CD8-positive, alpha-beta memory T cell (primary cell): ENCODE data around the gene IFI27. TPM values are rescaled to one million over a fixed set of nuclear protein-coding genes. Genes with fewer than 3 reads are reported as not detected.

Source experiments
- CTCF ChIA-PET: fragments of 350-600 bp; sonication (Branson Sonifier 250); formaldehyde crosslinking; loops from one replicate; lab custom pipeline; 2021; ENCODE audit warnings: antibody characterized with exemption; lab: Charles Lee
- POLR2A ChIA-PET: fragments of 350-600 bp; sonication (Branson Sonifier 250); formaldehyde crosslinking; loops from one replicate; lab custom pipeline; 2021; ENCODE audit warnings: antibody characterized with exemption; lab: Charles Lee
- DNase-seq, 5 donors: peaks; one replicate each; pipeline versions ENCODE4 v3.0.0 to v3.0.0-alpha.2; 2020 to 2022; ENCODE audit warnings: mixed read lengths in 1 of 5
- H3K27ac ChIP-seq: one replicate; pipeline ENCODE4 v1.7.0; 2013; ENCODE audit warnings: low read depth, mild to moderate bottlenecking, low read length, moderate library complexity
- H3K27me3 ChIP-seq: 2 replicates; pipeline ENCODE4 v1.7.0; 2013; ENCODE audit warnings: low read length, mild to moderate bottlenecking; ENCODE audit not compliant: insufficient read depth, poor library complexity, severe bottlenecking
- H3K36me3 ChIP-seq: 2 replicates; pipeline ENCODE4 v1.7.0; 2013; ENCODE audit warnings: mild to moderate bottlenecking, low read length, moderate library complexity; ENCODE audit not compliant: insufficient read depth
- H3K4me1 ChIP-seq: 2 replicates; pipeline ENCODE4 v1.7.0; 2013; ENCODE audit warnings: mild to moderate bottlenecking, low read length, moderate library complexity; ENCODE audit not compliant: insufficient read depth
- H3K4me3 ChIP-seq: 2 replicates; pipeline ENCODE4 v1.7.0; 2013; ENCODE audit warnings: mild to moderate bottlenecking, low read length
- H3K9me3 ChIP-seq: 2 replicates; pipeline ENCODE4 v1.7.0; 2013; ENCODE audit warnings: mild to moderate bottlenecking, low read length
- H3K27ac Mint-ChIP-seq, 8 donors: one replicate each; pipeline ENCODE4 v1.8.0; 2020 to 2021; ENCODE audit warnings: mixed read lengths in 8 of 8, mild to moderate bottlenecking in 6 of 8, inconsistent platforms in 3 of 8, moderate library complexity in 3 of 8
- H3K27me3 Mint-ChIP-seq, 2 donors: one replicate each; pipeline ENCODE4 v1.8.0; 2020 to 2021; ENCODE audit warnings: mixed read lengths in 2 of 2, mild to moderate bottlenecking in 1 of 2, moderate library complexity in 1 of 2
- H3K36me3 Mint-ChIP-seq, 3 donors: one replicate each; pipeline ENCODE4 v1.8.0; 2020 to 2021; ENCODE audit warnings: mixed read lengths in 3 of 3, inconsistent platforms in 1 of 3, mild to moderate bottlenecking in 1 of 3
- H3K4me1 Mint-ChIP-seq, 3 donors: one replicate each; pipeline ENCODE4 v1.8.0; 2020 to 2021; ENCODE audit warnings: mixed read lengths in 3 of 3, inconsistent platforms in 1 of 3, mild to moderate bottlenecking in 1 of 3
- H3K4me3 Mint-ChIP-seq, 7 donors: one replicate each; pipeline ENCODE4 v1.8.0; 2020 to 2021; ENCODE audit warnings: mixed read lengths in 7 of 7, mild to moderate bottlenecking in 6 of 7, moderate library complexity in 4 of 7, inconsistent platforms in 2 of 7
- H3K9me3 Mint-ChIP-seq, 5 donors: one replicate each; pipeline ENCODE4 v1.8.0; 2020 to 2022; ENCODE audit warnings: mixed read lengths in 5 of 5, mild to moderate bottlenecking in 3 of 5, moderate library complexity in 2 of 5, inconsistent platforms in 1 of 5
- polyA plus RNA-seq: library from polyadenylated mRNA; unstranded; fragments of 300-500 nt; fragmentation: Illumina TruSeq; gene quantifications from one replicate; pipeline ENCODE4 v1.2.3, GENCODE V29; 2021
- total RNA-seq, 2 experiments: library from RNA; stranded (reverse); gene quantifications; one replicate each; pipeline ENCODE4 v1.2.3, GENCODE V29; 2021

The IFI27 gene
- total and polyA plus RNA-seq, 3 experiments from 2014 or later, result 1.3 to 5.5 (median 1.3) TPM

DNA sequence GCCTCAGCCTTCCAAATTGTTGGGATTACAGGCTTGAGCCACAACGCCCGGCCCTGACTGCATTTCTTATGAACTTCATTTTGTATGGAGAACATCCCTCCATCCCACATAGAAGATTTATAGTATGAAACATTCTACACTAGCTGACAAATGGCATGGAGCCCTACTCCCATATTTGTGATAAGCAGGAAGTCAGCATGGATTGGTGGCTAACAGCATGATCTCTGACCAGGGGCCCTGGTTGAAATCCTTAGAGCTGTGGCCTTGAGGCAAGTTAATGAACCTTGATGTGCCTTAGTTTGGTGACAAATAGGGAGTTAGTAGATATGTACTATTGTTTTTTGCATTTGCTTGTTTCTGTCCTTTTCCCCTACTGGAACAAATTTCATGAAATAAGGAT lies 17.1 kb upstream of the IFI27 start:
- Histone ChIP-seq H3K4me1 (no peaks in the 10 kb centered on the region), H3K27me3 (no peaks in the 10 kb centered on the region), H3K27ac (no peak overlapping the region), H3K36me3 (no peaks in the 10 kb centered on the region), H3K4me3 (no peak overlapping the region), H3K9me3 (no peaks in the 10 kb centered on the region)
- H3K4me1 Mint-ChIP-seq, result no peaks in the 10 kb centered on the region
- H3K27me3 Mint-ChIP-seq, result no peaks in the 10 kb centered on the region
- no peak overlapping the region for H3K27ac Mint-ChIP-seq
- H3K9me3 Mint-ChIP-seq, result no peaks in the 10 kb centered on the region
- ChIA-PET CTCF (no interaction called here), POLR2A (no interaction called here)
- H3K4me3 Mint-ChIP-seq, result no peak overlapping the region
- H3K36me3 Mint-ChIP-seq, result no peaks in the 10 kb centered on the region
- no peak for DNase-seq

DNA sequence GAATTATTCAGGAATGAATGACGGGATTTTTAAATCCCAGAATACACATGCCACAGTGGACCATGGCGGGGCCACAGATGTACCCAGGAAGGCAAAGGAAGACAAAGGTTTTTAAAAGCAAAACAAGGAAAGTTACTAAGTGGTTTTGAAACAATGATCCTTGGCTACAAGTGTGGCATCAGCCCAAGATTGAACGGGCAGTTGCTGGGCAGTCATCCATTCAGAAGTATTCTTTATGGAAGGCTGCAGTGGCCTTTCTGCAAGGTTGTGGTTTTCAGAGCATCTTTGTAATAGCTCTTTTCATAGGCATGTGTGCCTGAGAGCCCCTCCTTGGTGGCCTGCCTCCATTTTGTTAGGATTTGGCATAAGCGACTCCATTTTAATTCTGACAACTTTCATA lies 13.4 kb upstream of the IFI27 start:
- no peak for DNase-seq
- H3K9me3 ChIP-seq, result no peaks in the 10 kb centered on the region
- no peak overlapping the region for H3K4me3 ChIP-seq
- Mint-ChIP-seq H3K36me3 (peaks cover 0 to 2% (median 0%) of the 10 kb centered on the region in 3 donors), H3K4me3 (no peak overlapping the region), H3K27ac (no peak overlapping the region), H3K27me3 (no peaks in the 10 kb centered on the region), H3K9me3 (no peaks in the 10 kb centered on the region), H3K4me1 (no peaks in the 10 kb centered on the region)
- no peaks in the 10 kb centered on the region for H3K27me3 ChIP-seq
- no peaks in the 10 kb centered on the region for H3K4me1 ChIP-seq
- H3K36me3 ChIP-seq, result no peaks in the 10 kb centered on the region
- no peak overlapping the region for H3K27ac ChIP-seq
- ChIA-PET CTCF (no interaction called here), POLR2A (no interaction called here)

DNA sequence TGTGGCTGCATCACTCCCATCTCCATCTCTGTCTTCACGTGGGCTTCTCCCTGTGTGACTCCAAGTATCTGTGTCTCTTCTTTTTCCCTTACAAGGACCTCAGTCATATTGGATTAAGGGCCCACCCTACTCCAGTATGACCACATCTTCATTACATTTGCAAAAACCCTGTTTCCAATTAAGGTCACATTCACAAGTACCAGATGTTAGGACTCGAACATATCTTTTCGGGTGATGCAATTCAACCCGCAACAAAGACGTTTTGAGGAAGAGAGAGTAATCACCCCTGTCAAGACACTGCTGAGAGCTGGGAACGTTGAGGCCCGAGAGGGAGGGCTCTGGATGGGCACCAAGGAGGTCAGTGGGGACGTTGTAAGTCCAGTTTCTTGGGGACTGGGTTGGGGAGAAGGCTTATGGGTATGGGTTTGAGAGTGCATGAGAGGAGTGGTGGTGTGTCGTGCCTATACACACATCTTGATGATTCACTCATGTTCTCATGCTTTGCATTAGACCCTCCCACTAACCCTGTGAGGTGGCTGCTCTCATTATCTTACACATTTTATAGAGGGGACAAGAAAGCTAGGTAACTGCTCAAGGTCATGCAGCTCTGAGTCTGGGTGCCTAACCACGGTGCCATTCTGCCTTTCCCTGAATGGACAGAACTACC lies 12.1 kb upstream of the IFI27 start:
- Mint-ChIP-seq H3K36me3 (peaks cover 0 to 2% (median 0%) of the 10 kb centered on the region in 3 donors), H3K9me3 (no peaks in the 10 kb centered on the region), H3K4me1 (no peaks in the 10 kb centered on the region), H3K27ac (no peak overlapping the region), H3K27me3 (no peaks in the 10 kb centered on the region), H3K4me3 (no peak overlapping the region)
- H3K4me1 ChIP-seq, result no peaks in the 10 kb centered on the region
- H3K36me3 ChIP-seq, result no peaks in the 10 kb centered on the region
- no peak overlapping the region for H3K4me3 ChIP-seq
- no peak overlapping the region for H3K27ac ChIP-seq
- POLR2A ChIA-PET, result no interaction called here
- no peaks in the 10 kb centered on the region for H3K27me3 ChIP-seq
- H3K9me3 ChIP-seq, result no peaks in the 10 kb centered on the region
- no peak for DNase-seq
- CTCF ChIA-PET, result no interaction called here

DNA sequence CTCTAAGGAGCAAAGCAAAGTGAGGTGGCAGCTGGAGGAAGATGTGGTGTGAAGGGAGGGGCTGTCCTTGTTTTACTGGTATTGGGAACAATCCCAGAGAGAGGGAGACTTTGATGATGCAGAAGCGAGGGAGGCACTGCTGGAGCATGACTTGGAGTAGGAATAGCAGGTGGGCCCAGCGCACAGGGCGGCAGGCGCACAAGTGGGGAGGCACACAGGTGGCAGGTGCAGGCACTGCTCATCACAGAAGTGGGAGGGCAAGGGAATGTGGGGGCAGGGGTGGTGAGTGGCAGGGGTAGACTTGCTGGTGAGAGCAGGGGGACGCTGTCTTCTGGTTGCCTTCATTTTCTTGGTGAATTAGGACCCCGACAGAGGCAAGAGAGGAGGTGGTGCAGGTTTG lies 11.5 kb upstream of the IFI27 start:
- POLR2A ChIA-PET, result no interaction called here
- H3K4me1 Mint-ChIP-seq, result no peaks in the 10 kb centered on the region
- Histone ChIP-seq H3K9me3 (no peaks in the 10 kb centered on the region), H3K4me3 (no peak overlapping the region), H3K36me3 (no peaks in the 10 kb centered on the region), H3K4me1 (no peaks in the 10 kb centered on the region), H3K27ac (no peak overlapping the region), H3K27me3 (no peaks in the 10 kb centered on the region)
- no peak overlapping the region for H3K4me3 Mint-ChIP-seq
- CTCF ChIA-PET, result no interaction called here
- no peak for DNase-seq
- H3K9me3 Mint-ChIP-seq, result no peaks in the 10 kb centered on the region
- no peaks in the 10 kb centered on the region for H3K27me3 Mint-ChIP-seq
- H3K36me3 Mint-ChIP-seq, result peaks cover 0 to 2% (median 0%) of the 10 kb centered on the region in 3 donors
- peak overlapping the region in 1 of 8 donors; percentile 5 for H3K27ac Mint-ChIP-seq

DNA sequence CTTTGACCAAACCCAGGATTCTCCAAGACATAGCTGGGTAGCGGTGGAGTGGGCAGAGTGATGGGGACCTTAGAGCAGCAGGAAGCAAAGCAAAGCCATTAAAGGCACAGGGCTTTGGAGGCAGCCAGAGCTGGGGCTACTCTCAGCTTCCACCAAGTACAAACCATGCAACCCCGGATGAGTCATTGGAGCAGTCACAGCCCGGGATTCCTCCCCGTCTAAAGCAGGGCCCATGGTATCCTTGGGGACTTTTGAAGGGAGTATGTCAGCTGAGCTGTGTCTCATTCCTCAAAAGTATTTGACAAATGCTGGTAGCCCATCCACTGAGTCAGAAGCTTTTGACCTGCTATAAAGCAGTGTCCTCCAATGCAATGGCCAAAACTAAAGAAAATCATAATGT lies 9.7 kb upstream of the IFI27 start:
- Mint-ChIP-seq H3K9me3 (no peaks in the 10 kb centered on the region), H3K4me1 (no peaks in the 10 kb centered on the region), H3K27ac (no peak overlapping the region), H3K4me3 (no peak overlapping the region), H3K36me3 (peaks cover 0 to 2% (median 0%) of the 10 kb centered on the region in 3 donors), H3K27me3 (no peaks in the 10 kb centered on the region)
- Histone ChIP-seq H3K9me3 (no peaks in the 10 kb centered on the region), H3K4me1 (no peaks in the 10 kb centered on the region), H3K27me3 (no peaks in the 10 kb centered on the region), H3K36me3 (no peaks in the 10 kb centered on the region), H3K4me3 (no peak overlapping the region), H3K27ac (no peak overlapping the region)
- POLR2A ChIA-PET, result no interaction called here
- CTCF ChIA-PET, result interaction anchor here (1.2 kb wide), 1 partner anchor 36 kb away, joined by 3 read pairs; no protein-coding TSS in a partner anchor
- no peak for DNase-seq

DNA sequence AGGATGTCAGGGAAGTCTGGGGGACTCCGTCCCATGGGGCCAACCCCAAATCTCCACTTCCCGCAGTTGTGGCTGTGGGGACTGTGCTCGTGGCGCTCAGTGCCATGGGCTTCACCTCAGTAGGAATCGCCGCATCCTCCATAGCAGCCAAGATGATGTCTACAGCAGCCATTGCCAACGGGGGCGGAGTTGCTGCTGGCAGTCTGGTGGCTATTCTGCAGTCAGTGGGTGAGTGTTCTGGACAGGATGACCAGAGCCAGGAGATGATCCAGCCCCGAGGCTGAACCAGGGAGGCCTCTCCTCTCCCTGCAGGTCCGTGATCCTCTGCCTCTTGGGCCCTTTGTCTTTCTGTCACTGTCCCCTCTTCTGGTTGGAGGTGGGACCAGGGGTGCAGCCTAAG lies 8.8 kb upstream of the IFI27 start:
- POLR2A ChIA-PET, result no interaction called here
- Mint-ChIP-seq H3K27ac (peak overlapping the region in 1 of 8 donors; percentile 65), H3K4me3 (no peak overlapping the region), H3K9me3 (no peaks in the 10 kb centered on the region), H3K27me3 (no peaks in the 10 kb centered on the region), H3K4me1 (no peaks in the 10 kb centered on the region), H3K36me3 (peaks cover 0 to 2% (median 0%) of the 10 kb centered on the region in 3 donors)
- no peaks in the 10 kb centered on the region for H3K4me1 ChIP-seq
- CTCF ChIA-PET, result no interaction called here
- H3K9me3 ChIP-seq, result no peaks in the 10 kb centered on the region
- no peak overlapping the region for H3K27ac ChIP-seq
- DNase-seq, result no peak
- H3K36me3 ChIP-seq, result no peaks in the 10 kb centered on the region
- H3K27me3 ChIP-seq, result no peaks in the 10 kb centered on the region
- no peak overlapping the region for H3K4me3 ChIP-seq

DNA sequence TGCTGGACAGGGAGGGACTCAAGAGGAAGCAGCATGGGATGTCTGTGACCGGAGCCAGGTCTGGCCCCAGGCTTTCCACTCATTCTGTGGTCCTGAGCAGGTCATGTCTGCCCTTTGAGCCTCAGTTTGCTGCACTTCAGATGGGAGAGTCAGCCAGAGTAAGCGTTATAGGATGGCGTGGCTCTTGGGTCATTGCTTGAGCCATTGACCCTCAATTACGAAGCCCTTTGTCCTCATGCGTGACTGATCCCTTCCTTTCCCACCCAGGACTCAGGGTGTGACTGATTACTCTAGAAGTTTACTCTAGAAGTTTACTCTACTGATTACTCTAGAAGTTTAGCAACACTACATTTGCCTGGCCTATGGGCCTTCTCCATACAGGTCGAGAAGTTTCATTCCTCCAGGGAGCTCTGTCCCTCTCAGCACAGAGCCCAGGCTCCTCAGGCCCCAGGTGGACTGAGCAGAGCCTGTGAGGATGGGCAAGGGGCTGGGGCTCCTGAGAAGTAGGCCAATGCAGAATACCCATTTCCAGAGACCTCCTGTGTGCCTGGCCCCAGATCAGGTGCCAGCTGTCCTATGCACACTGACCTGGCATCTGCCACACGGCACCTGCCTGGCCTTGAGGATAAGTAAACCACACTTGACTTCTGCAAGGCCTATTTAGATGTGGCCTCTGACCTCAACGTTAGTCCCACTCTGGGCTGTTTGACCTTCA lies 7.6 kb upstream of the IFI27 start:
- Histone ChIP-seq H3K36me3 (no peaks in the 10 kb centered on the region), H3K27ac (no peak overlapping the region), H3K4me3 (no peak overlapping the region), H3K27me3 (no peaks in the 10 kb centered on the region), H3K9me3 (no peaks in the 10 kb centered on the region), H3K4me1 (no peaks in the 10 kb centered on the region)
- peaks cover 0 to 2% (median 0%) of the 10 kb centered on the region in 3 donors for H3K36me3 Mint-ChIP-seq
- no peak for DNase-seq
- H3K27me3 Mint-ChIP-seq, result no peaks in the 10 kb centered on the region
- H3K9me3 Mint-ChIP-seq, result no peaks in the 10 kb centered on the region
- H3K4me3 Mint-ChIP-seq, result no peak overlapping the region
- H3K27ac Mint-ChIP-seq, result peak overlapping the region in 1 of 8 donors; percentile 56
- CTCF ChIA-PET, result no interaction called here
- H3K4me1 Mint-ChIP-seq, result no peaks in the 10 kb centered on the region
- POLR2A ChIA-PET, result no interaction called here

DNA sequence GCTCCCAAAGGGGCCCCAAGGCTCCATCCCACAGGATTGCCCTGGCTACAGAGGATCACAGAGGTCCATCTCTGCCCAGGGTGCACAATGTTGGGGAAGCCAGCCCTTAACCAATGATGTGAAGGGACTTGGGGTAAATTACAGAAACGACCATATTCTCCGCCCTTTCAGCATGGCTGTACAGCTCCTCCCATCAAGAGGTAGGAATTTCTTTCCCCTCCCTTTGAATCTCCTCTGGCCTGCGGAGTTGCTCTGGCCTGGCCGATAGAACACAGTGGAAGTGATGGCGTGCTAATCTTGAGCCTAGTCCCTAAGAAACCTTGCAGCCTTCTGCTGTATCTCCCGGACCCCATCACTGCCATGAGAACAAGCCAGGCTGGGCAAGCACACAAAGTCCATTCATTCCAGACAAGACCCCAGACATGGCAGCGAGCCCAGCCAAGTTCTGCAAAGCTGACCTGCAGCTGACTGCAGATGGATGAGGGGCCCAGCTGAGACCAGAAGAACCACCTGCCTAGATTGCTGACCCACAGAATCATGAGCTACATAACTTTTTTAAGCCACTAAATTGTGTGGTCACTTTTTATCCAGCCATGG lies 6.9 kb upstream of the IFI27 start:
- ChIA-PET POLR2A (no interaction called here), CTCF (interaction anchor here (1.4 kb wide), 1 partner anchor 164 kb away, joined by 5 read pairs; no protein-coding TSS in a partner anchor)
- DNase-seq, result no peak
- H3K4me1 Mint-ChIP-seq, result no peaks in the 10 kb centered on the region
- peak overlapping the region in 1 of 7 donors; percentile 40 for H3K4me3 Mint-ChIP-seq
- H3K9me3 Mint-ChIP-seq, result no peaks in the 10 kb centered on the region
- Histone ChIP-seq H3K4me1 (no peaks in the 10 kb centered on the region), H3K36me3 (no peaks in the 10 kb centered on the region), H3K9me3 (no peaks in the 10 kb centered on the region), H3K27ac (no peak overlapping the region), H3K4me3 (no peak overlapping the region), H3K27me3 (no peaks in the 10 kb centered on the region)
- no peaks in the 10 kb centered on the region for H3K27me3 Mint-ChIP-seq
- H3K27ac Mint-ChIP-seq, result peak overlapping the region in 1 of 8 donors; percentile 56
- peaks cover 0 to 2% (median 0%) of the 10 kb centered on the region in 3 donors for H3K36me3 Mint-ChIP-seq
